GM19324 (cell line): Measurements from ENCODE around the gene RENBP.

Experiments used
- ATAC-seq: cut with Tn5 transposase; IDR thresholded peaks from one replicate; pipeline ENCODE4 v1.9.1; 2021; ENCODE audit warnings: mild to moderate bottlenecking, moderate library complexity; ENCODE audit not compliant: unreplicated experiment, low FRiP score

Gene RENBP

DNA sequence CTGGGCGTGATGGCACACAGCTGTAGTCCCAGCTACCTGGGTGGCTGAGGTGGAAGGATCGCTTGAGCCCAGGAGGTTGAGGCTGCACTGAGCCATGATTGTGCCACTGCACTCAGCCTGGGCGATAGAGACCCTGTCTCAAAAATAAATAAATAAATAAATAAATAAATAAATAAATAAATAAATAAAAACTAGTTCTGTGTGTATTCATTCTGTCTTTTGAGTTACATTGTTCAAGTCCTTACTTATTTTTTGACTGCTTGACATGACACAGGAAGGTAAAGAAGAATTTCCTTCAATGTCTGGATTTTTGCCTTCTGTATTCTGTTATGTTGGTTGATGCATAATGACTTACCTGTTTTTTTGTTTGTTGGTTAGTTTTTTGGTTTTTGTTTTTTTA lies 7.4 kb downstream of the RENBP start:
- ATAC-seq: no peak

DNA sequence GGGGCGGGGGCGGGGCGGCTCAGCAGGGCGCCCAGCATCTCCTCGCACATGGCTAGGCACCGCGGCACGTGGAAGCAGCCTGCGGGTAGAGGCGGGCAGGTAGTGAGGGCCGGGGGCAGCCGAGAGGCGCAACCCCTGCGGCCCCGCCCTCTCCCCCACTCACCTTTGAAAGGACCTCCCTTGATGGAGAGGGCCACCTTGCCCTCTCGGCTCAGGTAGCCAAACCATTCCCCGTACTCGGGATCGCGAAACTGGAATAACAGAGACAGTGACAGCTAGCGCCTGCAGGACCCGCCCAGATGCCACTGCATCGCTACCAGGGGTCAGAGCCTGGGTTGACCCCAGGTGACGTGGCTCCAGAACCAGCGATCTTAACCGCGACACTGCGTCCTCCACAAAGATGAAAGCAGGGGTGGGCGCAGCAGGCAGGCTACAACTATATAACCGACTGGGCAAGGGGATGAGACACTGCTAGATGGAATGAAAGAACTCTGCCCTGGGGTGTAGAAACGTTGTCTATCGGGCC lies 9.1 kb downstream of the RENBP start:
- ATAC-seq: no peak

DNA sequence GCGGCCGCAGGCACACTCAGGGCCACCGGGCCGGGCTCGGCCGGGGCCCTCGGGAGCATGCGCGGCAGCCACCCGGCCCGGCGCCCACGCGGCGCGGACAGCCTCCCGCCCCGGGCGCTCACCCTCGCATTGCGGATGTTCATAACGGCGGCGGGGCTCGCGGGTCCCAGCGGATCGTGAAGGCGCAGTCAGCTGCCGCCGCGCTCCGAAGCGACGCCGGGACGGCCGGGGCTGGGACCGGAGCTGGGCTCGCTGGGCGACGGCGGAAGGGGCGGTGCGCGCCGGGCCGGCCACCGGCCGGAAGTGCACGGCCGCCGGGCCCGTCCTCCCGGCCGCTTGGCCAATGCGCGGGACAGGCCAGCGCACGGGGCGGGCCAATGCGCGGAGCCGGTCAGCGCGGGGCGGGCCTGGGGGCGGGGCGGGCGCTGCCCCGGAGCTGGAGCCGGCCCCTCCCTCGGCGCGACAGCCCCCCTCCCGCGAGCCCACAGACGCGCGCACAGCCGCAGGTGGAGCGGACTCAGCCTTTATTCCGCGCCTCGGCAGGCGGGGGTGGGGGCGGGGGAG lies 9.6 kb downstream of the RENBP start, which contains the start of gene NAA10:
Gene NAA10 (minus strand): TSS at position 276 of the 564 bp plus-strand sequence. CDS start 133 bp downstream, at position 143.
- peak; percentile 96 for ATAC-seq

DNA sequence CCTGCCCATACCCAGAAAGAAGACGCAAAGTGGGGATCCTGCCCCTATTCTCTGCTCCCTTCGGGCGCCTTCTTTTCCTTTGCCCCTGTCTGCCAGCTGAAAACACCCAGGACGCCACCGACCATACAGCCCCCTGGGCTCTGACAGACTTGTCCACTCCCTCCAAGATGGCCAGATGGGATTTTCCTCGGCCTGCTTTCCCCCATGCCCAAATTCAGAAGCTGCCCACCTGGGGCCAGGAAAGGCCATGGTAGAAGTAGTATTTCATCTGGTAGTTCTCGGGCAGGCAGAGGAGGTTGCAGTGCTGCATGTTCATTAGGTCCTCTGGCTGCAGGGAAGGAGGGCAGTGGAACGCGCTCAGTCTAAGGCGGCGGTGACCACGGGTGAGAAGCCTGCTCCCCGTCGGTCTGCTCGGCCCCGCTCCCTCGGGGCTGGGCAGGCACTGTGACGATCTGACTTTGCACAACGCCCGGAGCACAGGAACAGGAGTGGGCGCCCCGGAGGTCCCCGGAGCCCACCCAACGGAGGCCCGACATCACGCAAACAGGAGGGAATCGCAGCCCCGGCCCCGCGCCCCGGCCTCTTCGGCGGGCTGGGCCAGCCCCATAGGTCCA lies 10.2 kb downstream of the RENBP start:
- ATAC-seq: peak; percentile 9

DNA sequence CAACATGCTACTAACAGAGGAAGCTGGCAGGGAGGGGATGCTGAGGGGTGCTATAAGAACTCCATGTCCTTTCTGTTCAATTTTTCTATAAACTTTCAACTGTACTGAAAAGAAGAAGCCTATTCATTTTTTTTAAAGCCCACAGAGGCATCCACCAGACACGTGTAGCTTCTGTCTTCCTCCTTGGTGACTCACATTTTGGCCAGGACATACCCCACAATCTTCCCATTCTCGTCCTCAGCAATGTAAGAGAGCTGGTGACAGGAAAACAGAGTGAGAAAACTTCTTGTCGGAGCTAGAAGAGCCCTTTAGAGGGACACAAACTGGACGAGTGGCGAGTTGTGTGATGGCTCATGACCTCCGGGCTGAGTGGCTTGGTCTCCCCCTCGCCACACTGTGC lies 10.7 kb downstream of the RENBP start:
- no peak for ATAC-seq

DNA sequence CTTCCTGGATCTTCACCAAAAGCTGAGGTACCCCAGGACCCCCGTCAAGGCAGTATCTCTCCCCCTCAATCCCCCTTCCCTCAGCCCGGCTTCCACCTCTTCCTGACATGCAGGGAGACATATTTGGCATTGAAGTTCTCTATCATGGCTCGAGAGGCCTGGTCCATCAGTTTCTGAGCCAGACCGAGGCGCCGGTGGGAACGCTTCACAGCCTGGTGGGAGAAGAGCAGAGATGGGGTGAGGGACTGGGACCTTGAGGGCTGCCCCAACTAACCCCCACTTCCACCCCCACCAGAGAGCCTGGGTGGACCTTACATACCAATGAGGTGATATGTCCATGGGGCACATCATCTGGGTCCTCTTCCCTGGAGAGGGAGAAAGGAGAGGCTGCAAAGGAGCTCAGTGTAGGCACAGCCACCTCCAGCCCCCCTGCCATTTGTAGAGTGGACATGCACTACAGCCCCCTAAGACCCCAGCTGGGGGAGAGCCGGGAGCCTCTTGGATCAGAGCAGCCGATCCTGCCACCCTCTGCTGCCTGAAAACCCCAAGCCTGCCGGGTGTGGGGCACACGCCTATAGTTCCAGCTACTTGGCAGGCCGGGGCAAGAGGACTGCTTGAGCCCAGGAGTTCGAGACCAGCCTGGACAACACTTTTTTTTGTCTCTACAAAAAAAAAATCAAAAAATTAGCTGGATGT lies 12.1 kb downstream of the RENBP start:
- no peak for ATAC-seq

DNA sequence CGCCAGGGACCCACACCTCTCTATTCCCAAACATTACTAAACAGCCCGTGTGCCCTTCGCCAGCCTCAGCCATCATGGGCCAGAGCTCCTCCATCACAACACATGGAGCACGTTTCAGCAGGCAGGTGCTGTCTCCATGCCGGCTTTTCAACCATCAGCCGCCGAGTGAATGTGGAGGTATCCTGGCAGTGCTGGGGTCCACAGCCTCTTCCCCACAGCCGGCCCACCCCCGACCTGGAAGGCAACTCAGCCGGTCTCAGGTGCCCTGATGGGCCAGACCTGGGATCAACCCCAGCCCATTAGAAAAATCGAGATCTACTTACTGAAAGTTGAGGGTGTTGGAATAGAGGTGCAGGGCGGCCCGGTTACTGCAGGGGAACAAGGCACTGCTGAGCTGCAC lies 12.7 kb downstream of the RENBP start:
- no peak for ATAC-seq

DNA sequence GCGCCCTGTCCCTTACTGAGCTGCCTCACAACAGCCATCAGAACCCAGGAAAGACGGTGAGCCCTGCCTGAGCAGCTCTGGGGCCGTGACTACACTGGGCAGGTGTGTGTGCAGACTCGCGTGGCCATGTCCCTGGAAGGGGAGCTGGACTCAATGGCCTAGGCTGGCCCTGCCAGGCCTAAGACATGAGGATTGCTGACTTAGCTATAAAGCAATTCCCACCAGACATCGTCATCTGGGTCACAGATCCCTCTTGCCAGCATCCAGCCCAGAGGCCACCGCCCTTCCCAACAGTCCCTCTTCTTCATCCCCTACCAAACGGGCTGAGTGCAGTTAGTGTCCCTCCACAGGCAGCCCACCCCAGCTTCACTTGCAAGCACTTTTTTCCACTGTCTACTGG lies 13.3 kb downstream of the RENBP start:
- no peak for ATAC-seq

DNA sequence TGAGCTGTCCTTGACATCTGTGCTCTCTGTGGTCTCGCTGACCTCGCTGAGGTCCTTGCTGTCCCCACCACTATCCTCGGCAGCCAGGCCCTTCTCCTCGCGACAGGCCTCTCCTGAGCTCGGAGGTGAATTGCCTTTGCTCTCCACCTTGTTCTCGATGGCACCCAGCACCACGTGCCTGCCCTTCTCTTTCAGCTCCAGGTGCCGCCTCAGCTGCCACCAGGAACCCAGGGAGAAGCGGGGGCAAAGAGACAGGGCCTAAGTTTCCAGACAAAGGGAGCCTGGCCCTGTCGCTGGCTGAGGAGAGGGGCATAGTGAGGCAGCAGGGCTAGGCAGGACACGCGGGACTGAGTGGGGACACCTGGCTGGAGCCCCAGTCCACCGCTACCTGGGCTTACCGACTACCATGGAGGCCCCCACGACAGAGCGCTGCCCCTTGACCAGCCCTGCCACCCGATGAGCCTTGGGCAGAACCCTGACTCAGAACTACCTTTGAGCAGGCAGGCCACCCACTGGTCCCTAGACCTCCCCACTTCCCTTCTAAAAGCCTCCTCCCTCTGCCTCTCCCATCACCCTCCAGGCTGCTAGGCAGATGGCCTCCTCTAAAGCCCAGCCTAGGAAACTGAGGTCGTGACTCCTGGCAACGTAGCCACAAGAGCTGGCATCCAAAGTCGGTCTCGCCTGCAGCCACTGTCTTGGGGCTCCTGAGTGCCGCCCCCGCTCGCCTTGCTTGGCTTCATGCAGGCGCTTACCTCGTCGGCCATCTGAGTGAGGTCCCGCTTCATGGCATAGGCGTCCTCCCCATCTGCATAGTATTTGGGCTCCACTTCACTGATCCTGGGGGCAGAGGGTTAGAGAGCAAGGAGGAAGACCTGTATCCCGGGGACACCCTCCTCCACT lies 14.2 kb downstream of the RENBP start:
- no peak for ATAC-seq

DNA sequence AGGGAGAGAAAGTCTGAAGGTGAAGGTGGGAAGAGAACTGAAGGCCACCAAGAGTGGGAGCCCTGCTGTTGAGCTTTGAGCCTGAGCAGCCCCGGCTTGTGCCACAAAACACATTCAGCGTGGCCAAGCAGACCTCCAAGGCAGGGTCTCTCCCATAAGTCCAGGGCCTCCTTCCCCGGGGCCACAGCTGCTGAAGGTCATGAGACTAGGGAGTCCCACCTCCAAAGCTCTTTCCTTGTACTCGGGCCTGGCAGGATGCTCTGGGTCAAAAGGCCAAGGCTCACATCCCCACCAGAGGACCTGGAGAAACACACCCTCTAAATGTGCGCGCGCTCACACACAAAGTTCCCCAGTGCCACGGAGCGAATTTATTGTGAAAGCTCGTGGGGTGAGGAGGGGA lies 14.9 kb downstream of the RENBP start:
- no peak for ATAC-seq

DNA sequence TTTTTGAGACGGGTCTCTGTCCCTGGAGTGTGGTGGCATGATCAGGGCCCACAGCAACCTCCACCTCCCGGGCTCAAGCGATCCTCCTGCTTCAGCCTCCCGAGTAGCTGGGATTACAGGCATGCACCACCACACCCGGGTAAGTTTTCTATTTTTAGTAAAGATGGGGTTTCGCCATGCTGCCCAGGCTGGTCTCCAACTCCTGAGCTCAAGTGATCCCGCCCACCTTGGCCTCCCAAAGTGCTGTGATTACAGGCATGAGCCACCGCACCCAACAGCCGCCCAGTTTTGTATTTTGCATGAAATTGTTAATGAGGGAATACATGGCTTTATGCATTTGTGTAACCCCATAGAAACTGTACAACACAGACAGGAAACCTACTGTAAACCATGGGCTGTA lies 15.6 kb downstream of the RENBP start:
- no peak for ATAC-seq

DNA sequence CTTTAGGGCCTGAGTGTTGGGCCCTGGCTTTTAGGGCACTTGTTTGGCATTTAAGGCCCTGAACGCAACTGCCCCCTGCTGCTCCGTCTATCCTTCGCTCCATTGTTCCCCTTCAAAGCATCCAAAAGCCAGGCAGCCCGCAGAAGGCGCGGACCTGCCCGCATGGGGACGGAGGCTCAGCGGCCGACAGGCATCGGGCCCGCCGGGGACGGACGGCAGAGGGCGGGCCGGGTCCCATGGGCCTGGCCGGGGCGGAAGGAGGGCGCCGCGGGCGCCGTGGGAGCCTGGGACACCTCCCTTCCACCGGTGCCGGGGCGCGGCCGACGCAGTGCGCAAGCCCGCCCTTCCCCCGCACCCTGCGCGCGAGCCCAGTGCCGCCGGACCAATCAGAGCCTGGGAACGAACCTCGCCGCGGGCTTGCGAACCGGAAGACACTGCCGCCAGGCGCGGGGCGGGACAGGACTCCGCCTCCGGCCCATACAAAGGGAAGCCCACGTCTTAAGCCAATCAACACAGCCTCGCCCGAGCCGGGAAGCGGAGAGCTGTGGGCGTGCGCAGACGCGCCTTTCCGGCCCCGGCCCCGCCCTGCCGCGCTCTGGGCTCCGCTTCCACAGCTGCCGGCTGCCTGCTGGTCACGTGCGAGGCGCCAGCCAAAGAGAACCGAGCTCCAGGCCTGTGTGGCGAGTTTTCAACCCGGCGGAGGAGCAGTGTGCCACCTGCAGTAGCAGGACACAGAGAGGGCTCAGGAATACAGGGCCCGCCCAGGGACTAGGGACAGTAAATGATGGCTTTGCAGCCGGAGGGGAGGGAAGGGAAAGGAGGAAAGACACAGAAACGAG lies 16.3 kb downstream of the RENBP start:
- peak; percentile 90 for ATAC-seq

DNA sequence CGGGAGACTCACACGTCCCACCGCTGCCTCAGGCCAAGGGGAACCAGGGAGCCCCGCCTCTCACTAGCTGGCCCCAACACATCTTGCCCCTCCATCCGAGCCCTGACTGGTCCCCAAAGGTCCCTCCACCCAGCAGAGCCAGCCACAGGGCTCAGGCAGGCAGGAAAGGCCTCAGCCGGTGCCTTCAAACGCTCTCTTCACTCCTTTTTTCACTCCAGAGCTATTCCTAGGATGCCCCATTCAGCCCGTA lies 16.8 kb downstream of the RENBP start:
- ATAC-seq: no peak

DNA sequence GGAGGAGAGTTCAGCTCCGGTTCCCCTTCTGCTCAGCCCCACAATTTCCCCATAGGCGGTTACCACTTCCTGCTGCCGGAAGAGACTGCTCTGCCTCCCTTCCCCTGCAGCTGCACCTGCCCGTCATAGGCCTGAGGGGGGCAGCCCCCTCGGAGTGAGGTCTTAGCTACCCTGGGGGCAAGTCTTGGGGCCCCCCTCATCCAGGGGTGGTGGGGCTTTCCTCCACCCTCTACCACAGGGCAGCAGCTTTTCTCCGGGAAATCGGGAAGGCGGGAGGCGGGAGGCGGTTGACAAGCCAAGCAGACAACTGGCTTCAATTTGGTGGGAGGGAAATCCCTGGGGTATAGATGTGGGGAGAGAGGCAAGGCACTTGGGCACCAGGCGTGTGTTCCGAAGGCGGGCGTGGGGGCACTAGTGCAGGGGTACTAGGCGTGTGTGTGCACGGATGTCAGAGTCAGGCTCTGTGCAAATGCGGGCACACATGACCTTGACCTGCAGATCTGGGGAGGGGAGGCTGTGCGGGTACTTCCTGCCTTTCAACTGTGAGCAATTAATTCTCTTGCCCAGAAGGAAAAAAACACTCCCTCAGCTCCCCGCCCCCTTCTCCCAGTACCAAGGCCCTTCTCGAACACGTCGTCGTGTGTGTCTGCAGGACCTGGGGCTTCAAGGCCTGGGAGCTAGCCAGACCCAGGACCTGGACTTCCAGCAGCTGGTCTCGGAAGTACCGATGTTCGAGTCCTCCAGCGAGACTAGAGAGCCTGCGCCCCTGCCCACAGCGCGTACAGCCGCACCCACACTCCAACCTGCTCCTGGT lies 17.4 kb downstream of the RENBP start:
- peak; percentile 30 for ATAC-seq

DNA sequence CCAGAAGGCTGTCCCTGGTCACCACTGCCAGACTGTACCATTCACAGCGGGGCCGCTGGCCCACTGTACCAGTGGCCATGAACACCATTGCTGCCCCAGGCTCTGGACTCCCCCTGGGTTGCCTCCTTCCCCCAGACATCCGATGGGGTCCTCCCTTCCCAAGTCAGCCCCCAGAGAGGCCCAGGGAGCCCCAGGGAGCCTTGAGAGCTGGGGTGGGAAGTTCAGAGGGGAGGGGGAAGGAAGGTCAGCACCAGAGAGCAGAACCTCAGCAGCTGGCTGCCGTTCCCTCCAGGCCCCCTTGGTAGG lies 17.9 kb downstream of the RENBP start:
- no peak for ATAC-seq

DNA sequence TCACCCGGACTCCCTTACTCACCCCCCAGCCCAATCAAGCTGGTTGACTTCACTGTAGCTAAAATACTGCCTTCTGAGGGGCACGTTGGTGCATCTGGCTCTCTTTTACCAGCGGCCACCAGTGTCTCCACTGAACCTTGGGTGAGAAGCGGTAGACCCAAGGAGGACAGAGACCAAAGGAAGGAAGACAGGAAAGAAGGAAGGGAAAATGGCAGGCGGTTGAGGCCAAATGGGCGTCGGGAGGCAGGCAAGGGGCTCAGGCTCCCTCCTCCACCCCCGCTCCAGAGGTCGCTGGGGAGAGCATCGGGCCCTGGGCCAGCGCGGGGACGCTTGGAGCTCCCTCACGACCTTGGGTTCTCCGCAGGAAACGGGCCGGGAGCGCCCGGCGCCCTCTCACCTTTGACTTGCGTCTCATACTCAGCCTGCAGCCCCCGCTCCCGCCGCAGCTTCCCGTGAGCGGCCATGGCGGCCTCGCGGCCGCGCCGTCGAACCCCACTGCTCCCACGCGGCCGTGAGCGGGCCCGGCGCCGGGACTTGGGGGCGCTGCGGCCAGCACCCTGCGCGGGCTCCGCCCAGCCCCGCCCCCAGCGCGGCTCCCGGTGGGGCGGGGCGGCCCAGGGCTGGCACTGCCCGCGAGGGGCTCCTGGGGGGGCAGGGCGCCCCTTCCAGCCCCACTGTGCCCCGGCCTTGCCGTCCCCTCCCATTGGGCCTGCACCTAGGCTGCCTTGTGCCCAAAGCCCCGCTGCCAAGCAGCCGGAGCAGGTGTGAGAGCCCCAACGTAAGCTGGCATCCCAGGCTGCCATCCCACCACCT lies 18.5 kb downstream of the RENBP start, which contains the start of gene ARHGAP4:
Gene ARHGAP4 (minus strand): TSS at position 526 of the 813 bp plus-strand sequence. CDS start 62 bp downstream, at position 464.
- no peak for ATAC-seq

DNA sequence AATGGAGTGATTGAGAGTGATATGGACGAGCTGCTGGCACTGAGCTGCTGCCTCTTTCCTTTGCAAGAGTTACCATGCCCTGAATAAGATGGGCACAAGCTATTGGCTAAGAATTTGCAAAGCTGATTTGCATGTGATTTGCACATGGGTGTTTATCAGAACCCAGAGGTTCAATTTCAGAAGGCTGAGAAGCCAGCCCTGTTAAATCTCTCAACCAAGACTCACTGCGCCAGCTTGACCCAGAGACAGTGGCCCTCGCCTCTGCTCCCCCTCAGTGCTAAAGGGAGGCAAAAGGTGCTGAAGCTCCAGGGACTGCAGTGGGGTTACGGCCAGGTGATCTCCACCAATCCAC lies 19.1 kb downstream of the RENBP start:
- no peak for ATAC-seq

DNA sequence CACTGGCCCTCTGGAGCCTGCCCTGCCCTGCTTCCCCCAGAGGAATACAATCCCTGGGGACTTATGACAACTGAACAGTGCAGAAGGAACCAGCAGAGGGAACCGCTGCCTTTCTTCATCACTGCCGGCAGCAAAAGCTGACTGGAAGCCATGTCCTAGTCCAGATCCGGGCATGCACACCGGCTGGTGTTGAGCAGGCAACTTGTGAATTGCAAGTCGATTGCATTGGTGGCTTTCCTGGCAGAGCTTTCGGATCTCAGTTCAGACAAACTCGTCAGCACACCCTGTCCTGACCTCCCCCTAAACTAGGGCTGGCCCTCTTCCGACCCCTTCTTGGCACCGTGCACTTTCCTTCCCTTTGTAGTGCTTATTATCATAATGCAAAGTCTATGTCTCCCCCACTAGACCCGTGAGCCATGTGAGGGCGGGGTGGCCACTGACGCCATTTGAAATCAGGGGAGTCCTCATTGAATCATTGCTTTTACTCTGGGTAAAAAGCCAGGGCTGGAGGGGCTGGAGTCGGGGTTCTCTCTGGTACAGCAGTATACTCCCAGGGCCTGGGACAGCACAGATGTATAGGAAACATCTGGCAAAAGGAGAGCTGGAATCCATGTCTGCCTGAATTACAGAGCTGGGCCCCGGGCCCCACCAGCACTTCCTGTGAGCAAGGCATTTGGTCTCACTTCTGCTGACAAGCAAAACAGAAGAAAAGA lies 20.1 kb downstream of the RENBP start:
- no peak for ATAC-seq
